Activated T-helper 9 cell treated with anti-CD3 and anti-CD28 coated beads, Interleukin-2, amount 50 U/mL, for 16 hours (primary cell): ENCODE data around the gene MROH2A.
"Not testable (repeated sequence)": the region's sequence is repeated elsewhere in the genome, so short reads cannot be mapped to it uniquely, and the experiment has no call there.

Experiments
- DNase-seq: peaks from one replicate; pipeline ENCODE4 v3.0.0-alpha.2; 2020; ENCODE audit warnings: low read depth

The MROH2A gene

GRCh38 chr2:233854241-233854981, 76.3 kb downstream of the MROH2A start, which contains the start of gene HJURP:
Gene HJURP (minus strand): TSS chr2:233854535. CDS start chr2:233854500, 35 bp downstream.
- DNase-seq: peak; percentile 78

GRCh38 chr2:233855345-233855744, 77.2 kb downstream of the MROH2A start:
- no peak for DNase-seq

DNA sequence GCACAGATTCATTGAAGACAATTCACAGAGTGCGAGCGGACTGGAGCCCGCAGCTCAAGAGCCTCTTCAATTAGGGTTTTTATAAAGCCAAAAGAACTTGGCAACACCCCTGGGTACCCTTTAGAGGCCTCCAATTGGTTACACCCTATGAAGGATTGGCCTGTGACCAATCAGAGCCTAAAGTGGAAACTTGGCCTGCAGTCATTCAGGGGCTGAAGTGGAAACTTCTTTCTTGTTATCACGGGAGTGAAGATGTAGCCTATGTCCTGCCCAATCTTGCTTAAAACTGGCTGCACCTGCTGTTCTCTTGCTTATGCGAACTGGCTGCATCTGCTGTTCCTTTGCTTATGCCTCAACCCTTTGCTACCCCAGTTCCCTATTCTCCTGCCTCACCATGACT, 78.1 kb downstream of the MROH2A start:
- DNase-seq: no peak

GRCh38 chr2:233857511-233858141, 79.5 kb downstream of the MROH2A start:
- peak; percentile 34 for DNase-seq

- DNase-seq: no peak
Observed at GRCh38 chr2:233858331-233858730, 80.2 kb downstream of the MROH2A start.

DNA sequence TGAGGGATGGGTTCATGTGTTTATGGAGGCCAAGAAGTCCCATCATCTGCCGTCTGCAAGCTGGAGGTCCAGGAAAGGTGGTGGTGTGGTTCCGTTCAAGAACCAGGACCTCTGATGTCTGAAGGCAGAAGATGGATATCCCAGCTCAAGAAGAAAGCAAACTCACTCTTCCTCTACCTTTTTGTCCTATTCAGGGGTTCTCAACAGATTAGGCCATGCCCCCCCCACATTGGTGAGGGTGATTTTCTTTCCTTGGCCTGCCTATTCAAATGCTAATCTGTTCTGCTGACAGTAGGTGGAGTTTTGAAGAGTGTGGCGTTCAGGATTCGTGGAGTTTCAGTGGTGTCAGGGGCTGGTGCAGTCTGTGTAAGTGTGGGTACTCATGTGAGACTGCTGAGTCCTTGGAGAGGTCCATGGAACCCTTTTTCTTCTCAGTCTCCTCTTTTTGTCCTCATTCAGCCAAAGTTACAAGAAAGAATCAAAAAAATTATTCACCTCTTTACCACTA, 84.2 kb downstream of the MROH2A start:
- DNase-seq: no peak

GRCh38 chr2:233865838-233866237, 87.7 kb downstream of the MROH2A start:
- DNase-seq: no peak

GRCh38 chr2:233866479-233866878, 88.3 kb downstream of the MROH2A start:
- DNase-seq: no peak

DNA sequence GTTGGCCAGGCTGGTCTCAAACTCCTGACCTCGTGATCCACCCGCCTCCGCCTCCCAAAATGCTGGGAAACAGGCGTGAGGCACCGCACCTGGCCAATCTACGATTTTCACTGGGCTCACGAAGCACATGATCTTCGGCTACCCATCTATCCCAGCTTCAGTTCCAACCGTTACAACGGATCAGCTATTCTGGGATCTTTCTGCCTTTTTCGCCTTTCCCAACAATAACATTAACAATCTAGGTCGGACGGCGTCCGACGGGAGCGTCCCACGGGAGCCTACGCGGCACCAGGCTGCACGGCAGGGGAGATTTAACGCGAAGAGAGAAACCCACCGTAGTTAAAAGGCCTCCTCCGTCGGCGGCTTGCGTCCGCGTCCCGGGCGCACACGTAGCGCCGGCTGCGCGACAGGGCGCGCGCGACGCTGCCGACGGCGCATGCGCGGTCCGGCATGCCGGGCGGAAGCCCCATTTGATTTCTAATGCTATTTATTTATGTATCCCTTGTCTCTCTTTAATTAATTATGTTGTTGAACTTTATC, 89.9 kb downstream of the MROH2A start, which contains the start of gene MSL3B:
Gene MSL3B, minus strand, starts transcription at position 394 of the 540 bp plus-strand sequence.
- peak; percentile 49 for DNase-seq

DNA sequence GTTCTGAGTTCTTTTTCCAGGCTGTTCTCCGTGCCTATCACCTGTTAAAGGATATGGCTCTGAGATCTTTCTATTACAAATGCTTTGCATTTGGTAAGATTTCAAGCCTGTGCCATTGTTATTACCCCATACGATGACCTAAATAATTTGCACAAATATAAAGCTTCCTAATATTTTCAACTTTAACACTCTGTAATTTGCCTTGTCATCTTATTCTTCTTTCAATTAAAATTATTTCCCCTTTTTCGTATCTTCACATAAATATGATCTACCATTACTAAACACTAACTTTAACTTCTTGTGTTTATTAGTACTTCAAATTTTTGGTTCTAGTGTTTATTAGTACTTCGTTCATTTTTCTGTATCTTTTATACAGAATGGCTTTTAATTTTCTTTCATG, 93.3 kb downstream of the MROH2A start:
- no peak for DNase-seq

- not testable (repeated sequence) for DNase-seq
Observed at GRCh38 chr2:233872125-233872524, 94.0 kb downstream of the MROH2A start.

- no peak for DNase-seq
Observed at GRCh38 chr2:233882353-233882752, 104.2 kb downstream of the MROH2A start.
